ENCODE measurements around the gene USP4.

DNA sequence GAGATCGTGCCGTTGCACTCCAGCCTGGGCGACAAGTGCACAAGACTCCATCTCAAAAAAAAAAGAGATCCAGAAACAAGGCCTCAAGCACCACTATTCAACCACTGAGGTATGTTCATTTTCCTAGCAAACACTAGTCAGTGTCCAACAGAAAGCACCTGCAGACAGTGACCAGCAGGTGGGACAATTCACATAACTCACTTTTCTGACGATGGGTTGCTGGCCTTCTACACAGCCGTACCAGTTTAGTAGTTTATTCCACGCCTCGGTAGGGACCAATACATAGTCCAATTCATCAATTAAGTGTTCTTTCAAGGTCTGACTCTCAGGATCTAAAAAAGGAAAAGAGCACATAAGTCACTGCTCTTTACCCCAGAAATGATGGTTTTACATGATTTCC, 12.4 kb downstream of the USP4 start:
- TF ChIP-seq CTCF (conservative IDR thresholded peaks at IDR 0.05; ENCODE audit: low read depth, low read length) (no peak), EZH2 (IDR thresholded peaks at IDR 0.05; ENCODE audit: borderline replicate concordance, low read depth, low read length, poor library complexity, severe bottlenecking) (no peak)

Measured in A673 (cell line).